HepG2 (cell line): ENCODE data around the gene VAC14. TPM values are rescaled to one million over a fixed set of nuclear protein-coding genes. Genes with fewer than 3 reads are reported as not detected.
A peak's percentile ranks its signal among the peaks of the same experiment; 100 is the strongest.

Source experiments
- ATAC-seq: fragments of 200-7000 bp; cut with Tn5 transposase; 3 replicates; pipeline ENCODE4 v1.9.1; 2020; ENCODE audit warnings: mild to moderate bottlenecking, moderate library complexity
- BruUV-seq: library from RNA; stranded (reverse); fragments of 400-500 nt; replicated peaks from 2 replicates; lab custom pipeline; 2021; lab: Mats Ljungman, UMichigan
- CTCF ChIA-PET: fragments of 300-600 bp; formaldehyde crosslinking; extraction: SDS; loops from one replicate; lab custom pipeline; 2021; ENCODE audit warnings: low total read pairs, inconsistent platforms, low intra/inter-chr PET ratio; lab: Yijun Ruan, JAX
- POLR2A ChIA-PET: fragments of 350-600 bp; sonication (Branson Sonifier 250); formaldehyde crosslinking; loops from one replicate; lab custom pipeline; 2020; ENCODE audit warnings: antibody characterized with exemption, inconsistent platforms; lab: Yijun Ruan, JAX
- DNase-seq: peaks from one replicate; pipeline ENCODE4 v3.0.0-alpha.2; 2015; ENCODE audit warnings: low spot score
- FAIRE-seq: peaks from 3 replicates; lab custom pipeline; 2011; peaks lifted over from hg19 to GRCh38; lab: Jason Lieb, UNC
- H2AFZ ChIP-seq: one replicate; pipeline ENCODE4 v1.6.1; 2011; ENCODE audit warnings: low read length, inconsistent platforms
- H3K27ac ChIP-seq: fragments of 300-600 bp; 3 replicates; pipeline ENCODE4 v1.8.0; 2011; ENCODE audit warnings: mixed run types, mild to moderate bottlenecking, mixed read lengths, low read length, inconsistent platforms; ENCODE audit not compliant: insufficient read depth; ENCODE audit errors: extremely low read length
- H3K27me3 ChIP-seq, 2 experiments: fragments of 200-600 bp in 1 of 2; 2 replicates in 1 of 2; 3 replicates in 1 of 2; pipeline versions ENCODE4 v1.6.0 to v1.8.0; 2011; ENCODE audit warnings: low read length in 2 of 2, mild to moderate bottlenecking in 2 of 2, moderate library complexity in 2 of 2, inconsistent platforms in 1 of 2; ENCODE audit not compliant: insufficient read depth in 2 of 2, control insufficient read depth in 1 of 2
- H3K36me3 ChIP-seq, 2 experiments: fragments of 200-600 bp in 1 of 2; replicated peaks in 1 of 2; 2 replicates in 1 of 2; 3 replicates in 1 of 2; pipeline versions ENCODE4 v1.5.1 to v1.8.0; 2011; ENCODE audit warnings: low read length in 2 of 2, inconsistent platforms in 1 of 2; ENCODE audit not compliant: insufficient read depth in 2 of 2, control insufficient read depth in 1 of 2
- H3K4me1 ChIP-seq: 2 replicates; pipeline ENCODE4 v1.5.1; 2012; ENCODE audit warnings: low read length, inconsistent platforms; ENCODE audit not compliant: insufficient read depth
- H3K4me2 ChIP-seq: 2 replicates; pipeline ENCODE4 v1.6.0; 2011; ENCODE audit warnings: low read depth, low read length, inconsistent platforms
- H3K4me3 ChIP-seq, 3 experiments: fragments of 200-600 bp in 1 of 3; sonication (generic), shearing (Covaris generic) in 1 of 3; replicated peaks in 1 of 3; 2 replicates each; pipeline ENCODE4 v1.5.1; 2011 to 2016; ENCODE audit warnings: low read length in 3 of 3, inconsistent platforms in 2 of 3, low read depth in 2 of 3, mild to moderate bottlenecking in 2 of 3, control low read depth in 1 of 3, mixed read lengths in 1 of 3; ENCODE audit not compliant: insufficient read depth in 1 of 3
- H3K79me2 ChIP-seq: one replicate; pipeline ENCODE4 v1.6.1; 2011; ENCODE audit warnings: low read length, inconsistent platforms; ENCODE audit not compliant: insufficient read depth
- H3K9ac ChIP-seq: 2 replicates; pipeline ENCODE4 v1.6.0; 2011; ENCODE audit warnings: mild to moderate bottlenecking, low read depth, low read length, inconsistent platforms; ENCODE audit not compliant: insufficient read depth
- H3K9me3 ChIP-seq: 2 replicates; pipeline ENCODE4 v1.5.1; 2012; ENCODE audit warnings: mild to moderate bottlenecking, low read length
- H4K20me1 ChIP-seq: 2 replicates; pipeline ENCODE4 v1.6.0; 2011; ENCODE audit warnings: inconsistent platforms, mild to moderate bottlenecking, low read length, moderate library complexity; ENCODE audit not compliant: insufficient read depth
- AGO2 ChIP-seq: fragments of 200-400 bp; formaldehyde crosslinking; optimal IDR thresholded peaks from 2 replicates; pipeline ENCODE3; 2017; ENCODE audit warnings: mild to moderate bottlenecking, low read depth, low read length, moderate library complexity
- DR1 ChIP-seq: sonication (generic); formaldehyde crosslinking; IDR thresholded peaks from 2 replicates; pipeline ENCODE4 v1.8.0; 2021; ENCODE audit warnings: mild to moderate bottlenecking, missing genetic modification reagents, inconsistent platforms
- ETV5 ChIP-seq: IDR thresholded peaks from 2 replicates; pipeline ENCODE4 v1.6.1; 2018; ENCODE audit warnings: missing biosample characterization, missing genetic modification reagents, inconsistent platforms, borderline replicate concordance
- GATA4 ChIP-seq: sonication (generic); IDR thresholded peaks from 2 replicates; pipeline ENCODE4 v1.6.1; 2016; ENCODE audit warnings: antibody characterized with exemption, low read depth, borderline replicate concordance
- HNRNPL ChIP-seq: fragments of 200-400 bp; formaldehyde crosslinking; IDR thresholded peaks from 2 replicates; pipeline ENCODE4 v1.6.1; 2017; ENCODE audit warnings: mild to moderate bottlenecking, low read depth, low read length
- HNRNPLL ChIP-seq: fragments of 200-400 bp; formaldehyde crosslinking; IDR thresholded peaks from 2 replicates; pipeline ENCODE4 v1.6.1; 2017; ENCODE audit warnings: mild to moderate bottlenecking, low read depth, low read length; ENCODE audit not compliant: poor library complexity, severe bottlenecking
- KDM2A ChIP-seq: sonication (generic); formaldehyde crosslinking; IDR thresholded peaks from 2 replicates; pipeline ENCODE4 v1.4.0; 2020; ENCODE audit warnings: low read depth, missing genetic modification reagents, borderline replicate concordance
- KDM5A ChIP-seq: fragments of 200-600 bp; sonication (generic); IDR thresholded peaks from 2 replicates; pipeline ENCODE4 v1.7.0; 2018; ENCODE audit warnings: antibody characterized with exemption, mild to moderate bottlenecking, low read length, borderline replicate concordance
- MYPOP ChIP-seq: sonication (generic); formaldehyde crosslinking; IDR thresholded peaks from 2 replicates; pipeline ENCODE4 v1.8.1; 2023; ENCODE audit warnings: mild to moderate bottlenecking, moderate library complexity, missing genetic modification reagents
- TEAD3 ChIP-seq: optimal IDR thresholded peaks from 2 replicates; pipeline ENCODE3; 2016; ENCODE audit warnings: borderline replicate concordance
- TOE1 ChIP-seq: sonication (generic); formaldehyde crosslinking; IDR thresholded peaks from 2 replicates; pipeline ENCODE4 v1.4.0; 2020; ENCODE audit warnings: mild to moderate bottlenecking, missing genetic modification reagents
- YEATS2 ChIP-seq: sonication (generic); formaldehyde crosslinking; IDR thresholded peaks from 2 replicates; pipeline ENCODE4 v1.4.0; 2020; ENCODE audit warnings: missing genetic modification reagents, borderline replicate concordance
- ZNF230 ChIP-seq: sonication (generic); formaldehyde crosslinking; IDR thresholded peaks from 2 replicates; pipeline ENCODE4 v1.4.0; 2020; ENCODE audit warnings: mild to moderate bottlenecking, missing genetic modification reagents
- ZNF317 ChIP-seq: sonication (generic); formaldehyde crosslinking; IDR thresholded peaks from 2 replicates; pipeline ENCODE4 v1.5.0; 2020; ENCODE audit warnings: mild to moderate bottlenecking, missing genetic modification reagents
- ZNF572 ChIP-seq: sonication (generic); formaldehyde crosslinking; IDR thresholded peaks from 2 replicates; pipeline ENCODE4 v1.5.1; 2020; ENCODE audit warnings: mild to moderate bottlenecking, missing genetic modification reagents
- ZNF609 ChIP-seq: sonication (generic); formaldehyde crosslinking; IDR thresholded peaks from 2 replicates; pipeline ENCODE4 v1.4.0; 2020; ENCODE audit warnings: mild to moderate bottlenecking, missing genetic modification reagents, borderline replicate concordance
- ZNF776 ChIP-seq: sonication (generic); formaldehyde crosslinking; IDR thresholded peaks from 2 replicates; pipeline ENCODE4 v1.4.0; 2020; ENCODE audit warnings: mild to moderate bottlenecking, missing genetic modification reagents
- WGBS: methylation state at CpG from one replicate; pipeline ENCODE4 v1.1.6; 2017; ENCODE audit warnings: low lambda C conversion rate; 5-methylcytosine and 5-hydroxymethylcytosine counted together
- in situ Hi-C: cut with HindIII; loops from 2 replicates; pipeline ENCODE4 v1.10.0; 2017; ENCODE audit warnings: low pct_unique_long_range_greater_than_20kb; ENCODE audit not compliant: extremely low pct_ligation_motif_present
- intact Hi-C: fragments of 100-400 bp; cut with micrococcal nuclease; formaldehyde crosslinking; loops from one replicate; pipeline ENCODE4 v1.10.0; 2022; ENCODE audit not compliant: unreplicated experiment
- polyA plus RNA-seq, 8 experiments: library from polyadenylated mRNA; depleted of rRNA in 3 of 8; stranded (reverse) in 7 of 8; unstranded in 1 of 8; fragments of >200 nt; fragmentation: Illumina TruSeq in 4 of 8; extraction: Trizol in 4 of 8; gene quantifications; 2 replicates each; pipeline versions ENCODE4 v1.2.1 to v1.2.3, GENCODE V29; 2011 to 2016; ENCODE audit warnings: low read depth in 4 of 8, missing spikeins in 1 of 8, mixed read lengths in 1 of 8; ENCODE audit not compliant: insufficient read depth in 1 of 8
- total RNA-seq, 5 experiments: library from RNA; depleted of rRNA; stranded (reverse); fragments of >200 nt; fragmentation: Illumina TruSeq; extraction: Trizol; gene quantifications; 2 replicates each; pipeline ENCODE4 v1.2.3, GENCODE V29; 2016; ENCODE audit warnings: low read depth in 1 of 5

The VAC14 gene
- total and polyA plus RNA-seq, 2 of the 13 experiments (the other 11 are each of a cell fraction or from before 2014, with no cell fraction given) = 23.5 to 24.6 TPM

- ATAC-seq = no peak
- no peak for TF ChIP-seq ZNF609 (CRISPR knock-in tag)
- TF ChIP-seq YEATS2 (CRISPR knock-in tag) = no peak
- TF ChIP-seq DR1 (CRISPR knock-in tag) = no peak; the same call in 1 of the 2 replicates
- no peak for TF ChIP-seq KDM2A
- 0 out of 2 replicates have a peak, but pooled peaks have one; percentile 37 for TF ChIP-seq ZNF317 (CRISPR knock-in tag)
- 0 out of 2 replicates have a peak, but pooled peaks have one; percentile 29 for TF ChIP-seq GATA4
- TF ChIP-seq ZNF230 = peak; percentile 57; the same call in 1 of the 2 replicates
- TF ChIP-seq MYPOP = 0 out of 2 replicates have a peak, but pooled peaks have one; percentile 13
- TF ChIP-seq TOE1 (CRISPR knock-in tag) = no peak
- TF ChIP-seq HNRNPLL = peak; percentile 41
- no peak for TF ChIP-seq ETV5 (CRISPR knock-in tag)
- TF ChIP-seq AGO2 = peak; percentile 94
- peak; percentile 6 for TF ChIP-seq TEAD3 (CRISPR knock-in tag)
- TF ChIP-seq ZNF776 (CRISPR knock-in tag) = peak; percentile 81
- TF ChIP-seq KDM5A = 0 out of 2 replicates have a peak, but pooled peaks have one; percentile 23
- peak; percentile 72; the same call in 1 of the 2 replicates for TF ChIP-seq HNRNPL
- 0 out of 2 replicates have a peak, but pooled peaks have one; percentile 37 for TF ChIP-seq ZNF572 (CRISPR knock-in tag)
Observed at GRCh38 chr16:70684146-70685060, 116.6 kb downstream of the VAC14 start.

More at GRCh38 chr16:70684146-70685060, 116.6 kb downstream of the VAC14 start:
- DNase-seq (no peak), FAIRE-seq (no peak)
- Histone ChIP-seq H3K4me2 (peak overlapping the region; percentile 100), H2AFZ (no peak overlapping the region), H3K27me3 (no peaks in the 10 kb centered on the region; a peak in 1 of 5 replicates), H4K20me1 (peaks cover 16% of the 10 kb centered on the region; the same call in 1 of the 2 replicates), H3K4me1 (peaks cover 73% of the 10 kb centered on the region), H3K9me3 (no peaks in the 10 kb centered on the region), H3K4me3 (peak overlapping the region; percentile 86 to 93 (median 91)), H3K79me2 (peaks cover 55% of the 10 kb centered on the region), H3K36me3 (peaks cover 12 to 20% of the 10 kb centered on the region in 2 experiments; a peak in 4 of 5 replicates), H3K9ac (peak overlapping the region; percentile 95), H3K27ac (peak overlapping the region; percentile 91)
- BruUV-seq = no TSS peak
- WGBS = 5% methylated on average over 14 of the region's 14 CpGs
- POLR2A ChIA-PET = interaction anchor here (0.6 to 18.7 kb wide), 19 partner anchors 11 to 880 kb away, joined by 3 to 536 read pairs (median 9); no protein-coding TSS in a partner anchor
- in situ Hi-C loops = loop anchor here (5.0 kb wide), 1 partner anchor 43 kb away; no protein-coding TSS in a partner anchor
- CTCF ChIA-PET = no interaction called here
- intact Hi-C loops = no loop called here
